CMK (cell line): ENCODE measurements around the gene MZT2A.
"Not testable (repeated sequence)": the region's sequence is repeated elsewhere in the genome, so short reads cannot be mapped to it uniquely, and the experiment has no call there.

Source experiments
- DNase-seq: peaks from one replicate; pipeline ENCODE4 v3.0.0-alpha.2; 2010; ENCODE audit warnings: low read depth

Gene MZT2A

DNA sequence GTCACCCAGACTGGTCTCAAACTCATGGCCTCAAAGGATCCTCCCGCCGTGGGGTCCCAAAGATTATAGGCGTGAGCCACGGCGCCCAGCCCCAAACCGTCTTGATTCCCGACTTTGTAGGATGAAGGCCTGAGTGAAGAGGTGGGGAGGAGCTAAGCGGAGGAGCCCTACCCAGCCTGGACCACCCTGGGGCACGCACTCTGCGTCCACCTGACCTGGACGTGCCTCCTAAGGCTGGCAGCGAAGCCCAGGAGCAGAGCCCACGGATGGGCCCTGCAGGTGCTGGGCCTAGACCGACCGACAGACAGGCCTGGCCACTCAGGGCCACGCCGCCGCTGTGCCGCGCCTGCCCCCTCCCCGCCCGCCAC, 744 bp downstream of the MZT2A start:
- not testable (repeated sequence) for DNase-seq

DNA sequence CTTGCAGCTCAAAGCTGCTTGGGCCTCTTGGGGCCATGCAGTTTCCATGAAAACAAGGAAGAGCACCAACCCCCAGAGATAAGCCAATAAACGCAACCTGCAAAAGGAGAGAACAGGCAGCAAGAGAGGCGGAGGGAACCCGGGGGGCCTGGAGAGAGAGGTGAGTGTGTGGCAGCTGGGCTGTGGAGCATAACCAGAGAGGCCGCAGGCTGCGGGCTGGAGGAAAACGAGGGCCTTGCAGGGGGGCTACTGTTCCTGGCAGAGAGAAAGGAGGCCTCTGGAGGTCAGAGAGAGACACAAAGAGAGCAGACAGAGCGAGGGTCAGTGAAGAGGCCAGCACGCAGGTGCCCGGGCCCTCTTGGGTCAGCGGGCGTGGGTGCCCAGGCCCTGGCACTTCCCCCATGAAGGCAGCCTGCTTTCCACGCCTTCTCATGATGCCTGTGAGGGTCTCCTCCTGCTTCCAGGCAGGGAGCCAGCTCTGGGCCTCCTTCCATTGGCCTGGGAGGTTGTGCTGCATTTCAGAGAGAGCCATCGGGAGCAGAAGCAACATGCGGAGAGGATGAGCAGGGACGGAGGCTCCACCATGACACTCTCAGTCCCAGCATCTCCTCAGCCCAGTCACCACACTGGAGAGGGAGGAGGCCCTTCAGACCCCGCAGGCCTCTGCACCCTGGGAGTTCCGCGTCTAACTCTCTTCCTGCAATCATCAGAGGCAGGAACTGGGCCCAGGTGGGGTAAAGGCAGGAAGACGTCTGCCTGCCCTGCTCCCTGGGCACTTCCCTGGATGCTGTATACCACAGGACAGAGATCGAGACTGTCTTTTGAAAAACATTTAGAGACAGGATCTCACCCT, 1.4 kb downstream of the MZT2A start:
- DNase-seq, result not testable (repeated sequence)

DNA sequence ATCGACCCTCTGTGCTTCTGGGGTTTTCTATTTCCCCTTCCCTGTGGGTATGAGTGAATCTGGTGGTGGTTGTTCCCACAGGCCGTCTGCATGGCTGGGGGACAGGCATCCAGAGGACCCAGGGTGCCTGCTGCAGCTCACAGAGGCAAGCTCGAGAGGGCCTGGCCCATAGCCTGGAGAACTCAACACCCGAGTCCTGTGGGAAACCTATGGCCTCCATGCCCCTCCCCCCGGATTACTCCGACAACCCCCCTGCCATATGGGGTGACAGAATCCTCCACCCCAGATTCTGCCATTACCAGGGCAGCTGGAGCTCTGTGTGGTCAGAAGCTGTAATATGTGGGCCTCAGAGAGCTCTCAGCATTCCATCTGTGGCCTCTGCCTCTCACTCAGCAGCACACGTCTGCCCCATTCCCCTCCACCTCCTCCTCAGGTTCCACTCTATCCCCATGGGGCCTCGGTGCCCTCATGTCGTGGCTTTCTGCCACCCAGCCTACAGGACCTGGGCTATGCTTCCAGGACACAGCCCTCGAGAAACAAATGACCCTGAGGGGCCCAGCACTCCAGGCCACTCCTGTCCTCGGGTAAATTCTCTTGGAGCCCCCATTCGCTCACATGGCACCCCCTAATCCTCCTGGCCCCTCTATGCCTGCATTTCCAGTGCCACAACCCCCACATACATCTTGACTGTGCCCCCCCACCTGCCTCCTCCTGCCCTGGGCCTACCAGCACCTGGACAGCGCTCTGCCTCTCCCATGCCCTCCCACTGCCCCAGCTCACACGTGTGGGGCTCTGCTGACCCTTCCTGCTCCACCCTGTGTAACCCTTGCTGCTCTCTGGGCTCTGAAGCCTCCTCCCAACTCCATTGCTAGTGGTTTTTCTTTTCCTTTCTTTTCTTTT, 3.6 kb downstream of the MZT2A start:
- no peak for DNase-seq

DNA sequence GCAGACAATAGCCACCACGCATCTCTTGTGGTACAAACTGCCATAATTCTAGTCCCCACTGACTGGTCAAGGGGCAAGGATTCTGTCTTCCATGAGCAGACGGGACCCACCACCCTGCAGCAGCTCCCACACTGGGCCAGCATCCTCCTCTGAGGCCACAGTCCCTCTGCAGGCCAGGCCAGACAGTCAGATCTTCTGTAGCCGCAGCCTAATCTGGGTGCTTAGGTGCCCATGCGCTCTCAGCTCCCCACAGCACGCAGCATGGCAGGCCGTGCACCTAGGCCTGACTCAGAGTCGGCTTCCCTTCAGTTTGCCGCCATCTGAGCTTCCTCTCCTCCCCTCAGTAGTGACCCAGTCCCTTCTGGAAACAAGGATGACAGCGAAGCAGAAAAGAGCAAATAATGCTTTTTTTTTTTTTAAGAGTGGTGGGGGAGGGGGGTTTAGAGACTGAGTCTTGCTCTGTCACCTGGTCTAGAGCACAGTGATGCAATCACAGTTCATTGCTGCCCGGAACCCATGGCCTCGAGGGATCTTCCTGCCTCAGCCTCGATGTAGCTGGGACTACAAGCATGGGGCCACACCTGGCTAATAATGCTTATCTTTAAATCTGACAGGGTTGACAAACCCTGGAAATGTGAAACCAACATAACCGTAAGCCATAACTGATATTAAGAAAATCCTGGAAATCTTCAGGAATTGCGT, 5.8 kb downstream of the MZT2A start:
- DNase-seq, result not testable (repeated sequence)

DNA sequence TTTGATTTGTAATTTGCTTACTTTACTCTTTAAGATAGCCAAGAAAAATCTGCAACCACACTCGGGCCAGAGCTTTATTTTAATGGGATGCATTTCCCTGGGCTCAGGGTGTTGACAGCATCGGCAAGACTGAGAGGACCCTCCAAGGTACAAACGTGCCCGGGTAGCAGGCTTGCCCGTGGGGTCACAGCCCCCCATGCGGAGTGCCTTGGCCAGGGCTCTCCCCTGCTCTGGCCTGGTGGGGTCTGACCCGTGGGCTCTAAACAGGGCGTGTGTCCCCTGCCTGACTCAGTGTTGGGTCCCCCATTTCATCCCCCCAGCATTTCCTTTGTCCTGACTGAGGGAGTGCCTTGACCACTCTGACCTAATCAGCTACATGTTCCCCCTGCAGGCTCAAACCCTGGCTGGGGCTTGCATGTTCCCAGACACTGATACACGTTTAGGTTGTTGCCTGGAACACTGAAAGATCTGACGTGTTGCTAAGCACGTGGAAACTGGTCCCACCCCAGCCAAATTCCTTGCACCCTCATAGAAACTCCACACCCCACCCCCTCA, 7.2 kb downstream of the MZT2A start:
- not testable (repeated sequence) for DNase-seq

DNA sequence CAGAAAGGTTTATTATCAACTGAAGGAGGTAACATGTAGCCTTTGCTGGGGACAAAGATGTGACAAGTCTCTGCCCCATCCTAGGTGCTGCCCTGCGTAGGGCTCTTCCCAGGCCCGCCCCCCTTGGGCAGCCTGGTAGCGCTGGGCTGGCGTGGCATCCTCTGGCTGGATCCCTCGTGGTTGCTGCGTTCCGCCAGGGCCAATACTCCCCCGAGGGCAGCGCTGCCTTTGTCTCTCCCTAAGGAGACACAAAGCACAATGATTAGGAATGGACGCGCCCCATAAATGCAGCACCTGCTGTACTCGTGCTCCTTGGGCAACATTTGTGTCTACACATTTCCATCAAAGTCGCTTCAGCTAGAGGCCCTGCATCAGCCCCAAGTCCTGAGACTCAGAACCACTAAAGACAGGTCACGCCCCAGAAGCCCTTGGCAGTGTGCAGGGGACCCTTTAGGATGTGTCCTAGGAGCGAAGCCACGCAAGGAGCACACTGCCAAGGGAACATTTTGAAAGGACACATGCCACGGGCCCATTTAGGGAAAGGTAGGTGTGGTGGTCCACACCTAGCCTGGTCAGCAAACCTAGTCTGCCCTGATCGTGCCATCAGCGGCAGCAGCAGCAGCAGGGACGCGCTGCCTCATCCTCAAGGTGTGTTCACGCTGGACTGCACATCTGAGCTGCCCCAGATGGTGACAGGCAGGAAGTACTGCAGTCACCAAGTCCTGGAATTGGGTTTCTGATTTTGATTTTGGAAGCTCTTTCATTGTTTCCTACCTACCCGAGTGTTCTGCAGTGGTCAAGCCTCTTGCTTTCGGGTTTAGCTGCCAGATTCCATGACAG, 8.0 kb downstream of the MZT2A start:
- DNase-seq, result not testable (repeated sequence)

DNA sequence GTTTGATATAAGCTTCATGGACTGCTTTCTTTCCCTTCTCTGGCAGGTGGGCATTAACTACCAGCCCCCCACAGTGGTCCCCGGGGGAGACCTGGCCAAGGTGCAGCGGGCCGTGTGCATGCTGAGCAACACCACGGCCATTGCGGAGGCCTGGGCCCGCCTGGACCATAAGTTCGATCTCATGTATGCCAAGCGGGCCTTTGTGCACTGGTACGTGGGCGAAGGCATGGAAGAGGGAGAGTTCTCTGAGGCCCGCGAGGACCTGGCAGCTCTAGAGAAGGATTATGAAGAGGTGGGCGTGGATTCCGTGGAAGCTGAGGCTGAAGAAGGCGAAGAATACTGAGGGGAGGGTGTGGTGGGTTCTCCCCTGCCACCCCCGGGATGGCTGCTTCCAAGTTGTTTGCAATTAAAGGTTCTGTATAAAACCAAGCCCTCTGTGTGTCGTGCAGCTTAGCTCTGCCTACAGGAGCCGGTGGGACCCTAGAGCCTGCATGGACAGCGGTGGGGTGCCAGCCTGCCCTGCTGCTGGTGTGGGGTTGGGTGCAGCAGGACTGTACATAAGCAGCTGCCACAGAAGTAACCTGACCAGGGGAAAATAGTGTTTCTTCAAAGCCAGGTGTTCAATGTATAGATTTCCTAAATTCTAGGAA, 9.6 kb downstream of the MZT2A start:
- DNase-seq, result not testable (repeated sequence)

DNA sequence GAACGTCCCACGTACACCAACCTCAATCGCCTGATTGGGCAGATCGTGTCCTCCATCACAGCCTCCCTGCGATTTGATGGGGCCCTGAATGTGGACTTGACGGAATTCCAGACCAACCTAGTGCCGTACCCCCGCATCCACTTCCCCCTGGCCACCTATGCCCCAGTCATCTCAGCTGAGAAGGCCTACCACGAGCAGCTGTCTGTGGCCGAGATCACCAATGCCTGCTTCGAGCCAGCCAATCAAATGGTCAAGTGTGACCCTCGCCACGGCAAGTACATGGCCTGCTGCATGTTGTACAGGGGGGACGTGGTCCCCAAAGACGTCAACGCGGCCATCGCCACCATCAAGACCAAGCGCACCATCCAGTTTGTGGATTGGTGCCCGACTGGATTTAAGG, 11.8 kb downstream of the MZT2A start:
- not testable (repeated sequence) for DNase-seq

DNA sequence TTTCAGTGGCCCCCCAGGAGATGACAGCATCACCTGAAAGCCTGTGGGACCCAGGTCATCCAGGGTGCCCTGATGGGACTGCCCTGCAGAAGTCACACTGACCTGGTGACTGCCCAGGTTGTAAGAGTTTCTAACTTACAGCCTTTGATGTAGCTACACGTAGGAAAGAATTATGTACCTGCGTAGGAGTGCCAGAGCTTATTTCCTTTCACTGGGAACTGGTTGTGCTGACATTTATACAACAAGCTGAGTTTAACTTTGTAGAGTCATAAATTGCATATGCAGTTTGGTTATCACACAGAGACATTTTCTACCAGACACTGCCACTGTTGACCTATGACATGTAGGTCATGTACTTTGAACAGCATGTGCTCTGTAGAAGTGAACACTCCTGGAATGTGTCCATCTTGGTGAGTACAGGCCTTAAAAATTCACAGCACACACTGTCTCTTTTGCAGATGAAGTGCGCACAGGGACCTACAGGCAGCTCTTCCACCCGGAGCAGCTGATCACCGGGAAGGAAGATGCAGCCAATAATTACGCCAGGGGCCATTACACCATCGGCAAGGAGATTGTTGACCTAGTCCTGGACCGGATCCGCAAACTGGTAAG, 13.2 kb downstream of the MZT2A start:
- DNase-seq, result not testable (repeated sequence)

DNA sequence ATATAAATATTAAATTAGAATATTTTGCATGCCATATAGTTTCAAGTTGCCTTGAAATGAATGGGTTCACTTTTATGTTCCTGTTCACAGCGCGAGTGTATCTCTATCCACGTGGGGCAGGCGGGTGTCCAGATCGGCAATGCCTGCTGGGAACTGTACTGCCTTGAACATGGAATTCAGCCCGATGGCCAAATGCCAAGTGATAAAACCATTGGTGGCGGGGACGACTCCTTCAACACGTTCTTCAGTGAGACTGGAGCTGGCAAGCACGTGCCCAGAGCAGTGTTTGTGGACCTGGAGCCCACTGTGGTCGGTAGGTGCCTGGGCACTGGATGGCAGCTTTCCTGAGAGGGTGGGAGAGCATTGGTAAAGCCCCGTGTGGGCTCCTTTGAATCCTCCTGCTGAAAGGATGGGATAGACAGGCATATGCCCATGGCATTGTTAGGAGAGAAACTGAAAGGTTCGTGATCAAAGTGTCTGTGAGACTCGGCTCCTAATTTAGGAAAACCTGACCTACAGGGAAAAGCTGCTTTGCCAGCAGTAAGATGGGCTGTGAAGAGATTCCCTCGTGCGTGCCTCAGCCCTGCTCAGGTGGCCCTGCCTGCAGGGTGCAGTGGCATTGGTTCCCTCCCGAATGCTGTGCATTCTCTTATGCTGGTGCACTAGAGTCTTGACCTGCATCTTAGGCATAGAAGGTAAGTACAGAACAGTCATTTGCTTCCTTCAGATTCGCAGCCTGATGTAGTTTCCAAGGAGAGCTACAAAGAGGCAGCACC, 13.9 kb downstream of the MZT2A start:
- not testable (repeated sequence) for DNase-seq

DNA sequence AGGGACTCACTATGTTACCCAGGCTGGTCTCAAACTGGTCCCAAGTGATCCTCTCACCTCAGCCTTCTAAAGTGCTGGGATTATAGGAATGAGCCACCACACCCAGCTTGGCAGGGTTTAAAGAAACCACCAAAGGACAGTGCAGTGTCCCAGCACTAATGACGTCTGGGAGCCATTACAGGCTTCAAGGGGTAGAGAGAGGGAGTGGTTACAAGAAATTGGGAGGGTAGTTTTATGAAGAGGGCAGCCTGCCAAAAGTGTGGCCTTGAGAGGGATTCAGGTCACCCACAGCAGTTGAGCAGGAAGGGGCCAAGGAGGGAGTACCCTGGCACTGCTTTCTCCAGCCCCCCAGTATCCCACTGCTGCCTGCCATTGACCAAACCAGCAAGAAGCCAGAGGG, 15.0 kb downstream of the MZT2A start:
- DNase-seq, result not testable (repeated sequence)

DNA sequence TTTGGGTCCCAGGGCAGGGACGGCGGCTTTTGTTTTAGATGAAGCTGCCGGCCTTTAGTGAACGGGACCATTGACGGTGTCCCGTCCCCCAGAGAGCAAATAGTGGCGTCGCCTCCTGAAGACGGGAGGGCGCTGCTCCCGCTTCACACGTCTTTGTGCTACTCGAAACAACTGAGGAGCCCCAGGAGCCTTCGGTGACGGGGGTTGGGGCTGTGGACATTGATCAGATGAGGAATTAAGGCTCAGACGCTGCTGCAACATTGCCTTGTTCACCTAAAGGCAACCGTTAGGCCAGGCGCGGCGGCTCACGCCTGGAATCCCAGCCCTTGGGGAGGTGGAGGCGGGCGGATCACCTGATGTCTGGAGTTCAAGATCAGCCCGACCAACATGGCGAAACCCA, 15.8 kb downstream of the MZT2A start:
- not testable (repeated sequence) for DNase-seq

DNA sequence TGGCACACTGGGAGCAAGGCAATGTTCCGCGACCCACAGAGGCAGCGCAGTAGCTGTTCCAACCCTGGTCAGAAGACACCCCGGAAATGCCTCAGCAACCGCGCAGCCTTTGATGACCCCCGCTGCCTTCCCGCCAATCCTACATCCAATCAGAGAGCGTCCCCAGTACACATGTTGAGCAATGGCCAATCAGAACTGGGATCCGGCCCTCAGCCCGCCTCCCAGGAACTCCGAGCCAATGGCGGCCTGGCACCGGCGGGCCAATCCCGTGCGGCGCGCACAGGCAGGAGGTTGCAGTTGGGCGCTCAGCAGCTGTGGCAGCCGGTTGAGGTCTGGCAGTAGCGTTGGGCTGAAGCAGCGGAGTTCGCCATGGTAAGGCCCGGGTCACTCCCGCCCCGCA, 16.4 kb downstream of the MZT2A start, which contains the start of gene TUBA3D:
TUBA3D (plus strand) TSS at position 289 of the 400 bp plus-strand sequence; CDS start at position 370, 81 bp downstream.
- DNase-seq, result no peak

DNA sequence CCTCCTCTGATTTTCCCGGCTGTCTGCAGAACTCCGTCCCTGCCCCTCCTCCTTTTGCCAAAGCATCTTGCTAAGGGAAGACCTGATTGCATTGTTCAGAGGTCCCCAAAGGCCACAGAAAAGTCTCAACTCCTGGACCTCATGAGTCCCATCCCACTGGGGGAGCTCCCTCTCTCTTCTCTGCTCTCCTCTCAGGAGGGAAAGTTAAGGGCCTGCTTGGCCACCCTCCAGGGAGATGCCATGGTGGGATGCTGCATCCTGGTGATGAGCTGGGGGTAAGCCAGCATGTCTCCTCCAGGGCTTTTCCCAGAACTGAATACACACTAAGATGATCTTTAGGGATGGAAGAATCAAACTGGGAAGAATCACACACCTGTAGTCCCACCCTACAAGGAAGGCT, 18.9 kb downstream of the MZT2A start:
- not testable (repeated sequence) for DNase-seq

DNA sequence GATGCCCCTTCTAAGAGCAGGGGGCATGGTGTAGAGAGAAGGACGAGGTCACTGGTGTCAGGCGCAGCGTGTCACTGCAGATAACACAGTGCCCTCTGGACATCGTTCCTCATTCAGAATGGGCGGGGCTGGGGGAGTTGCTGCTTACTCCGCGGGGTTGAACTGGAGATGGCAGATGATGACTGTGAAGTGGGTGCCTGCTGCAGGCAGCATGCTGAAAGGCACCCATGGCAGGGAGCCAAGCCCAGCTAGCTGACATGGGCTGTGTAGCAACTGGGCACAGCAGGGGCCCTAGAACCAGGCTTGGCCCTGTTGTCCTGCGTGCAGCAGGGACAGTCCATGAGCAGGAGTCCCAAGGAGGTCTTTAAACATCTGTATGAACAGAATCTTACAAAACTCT, 20.6 kb downstream of the MZT2A start:
- not testable (repeated sequence) for DNase-seq

DNA sequence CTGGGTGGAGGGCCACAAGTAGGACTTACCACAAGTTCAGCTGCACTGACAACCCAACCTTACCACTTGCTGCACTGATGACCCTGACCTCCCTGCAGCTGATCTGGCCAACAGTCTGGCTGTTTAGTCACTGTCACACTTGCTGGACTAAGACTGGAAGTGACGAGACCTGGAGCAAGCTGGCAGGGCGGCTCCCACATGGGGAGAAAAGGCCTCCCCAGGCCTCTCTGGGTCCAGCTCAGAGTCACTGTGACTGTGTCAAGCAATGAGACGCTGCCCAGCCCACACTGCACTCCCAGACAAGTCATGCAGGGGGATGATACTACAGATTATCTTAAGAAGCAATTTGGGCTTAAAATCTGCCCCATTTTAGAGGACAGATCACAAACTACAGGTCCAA, 21.3 kb downstream of the MZT2A start:
- not testable (repeated sequence) for DNase-seq

DNA sequence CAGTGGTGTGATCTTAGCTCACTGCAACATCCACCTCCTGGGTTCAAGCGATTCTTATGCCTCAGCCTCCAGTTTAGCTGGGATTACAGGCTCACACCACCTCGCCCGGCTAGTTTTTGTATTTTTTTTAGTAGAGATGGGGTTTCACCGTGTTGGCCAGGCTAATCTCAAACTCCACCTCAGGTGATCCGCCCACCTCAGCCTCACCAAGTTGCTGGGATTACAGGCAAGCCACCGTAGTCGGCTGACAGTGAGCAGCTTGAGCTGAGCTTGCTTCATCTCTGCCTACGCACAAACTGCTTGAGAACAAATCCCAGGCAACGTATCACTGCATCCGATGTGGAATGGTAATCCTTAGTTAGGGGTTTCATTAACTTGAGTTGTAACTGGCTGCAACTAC, 24.5 kb downstream of the MZT2A start:
- DNase-seq, result not testable (repeated sequence)

DNA sequence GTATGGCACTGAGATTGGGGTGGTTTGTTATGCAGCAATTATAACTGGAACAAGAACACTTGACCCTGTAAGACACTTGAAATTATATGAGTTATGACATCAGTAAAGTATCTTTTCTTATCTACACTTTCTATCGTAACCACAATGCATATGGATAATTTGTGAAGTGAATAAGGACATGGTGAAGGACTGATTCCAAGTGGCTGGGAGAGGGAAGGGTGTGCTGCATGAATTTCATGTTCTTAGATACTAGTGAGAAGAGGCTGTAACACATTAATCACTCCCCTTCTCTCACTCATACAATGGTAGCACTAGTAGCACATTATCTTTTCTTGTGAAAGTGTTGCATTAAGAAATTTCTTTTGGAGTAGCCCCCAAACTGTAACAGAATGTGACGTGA, 37.3 kb downstream of the MZT2A start:
- not testable (repeated sequence) for DNase-seq
